Skeletal muscle tissue (tissue), 4 donors: ENCODE measurements around the gene OR2T11. TPM values are rescaled to one million over a fixed set of nuclear protein-coding genes. Genes with fewer than 3 reads are reported as not detected.
"Not testable (repeated sequence)": the region's sequence is repeated elsewhere in the genome, so short reads cannot be mapped to it uniquely, and the experiment has no call there.

Source experiments
- H3K27ac ChIP-seq: one replicate; pipeline ENCODE4 v1.7.0; 2013; ENCODE audit warnings: mild to moderate bottlenecking, low read depth, low read length, inconsistent platforms
- H3K27me3 ChIP-seq, 3 donors: one replicate each; pipeline ENCODE4 v1.7.0; 2013; ENCODE audit warnings: low read length in 3 of 3; ENCODE audit not compliant: control insufficient read depth in 3 of 3, insufficient read depth in 3 of 3
- H3K36me3 ChIP-seq, 3 donors: one replicate each; pipeline ENCODE4 v1.7.0; 2013; ENCODE audit warnings: low read length in 3 of 3; ENCODE audit not compliant: control insufficient read depth in 3 of 3, insufficient read depth in 3 of 3
- H3K4me1 ChIP-seq, 3 donors: one replicate each; pipeline ENCODE4 v1.7.0; 2013; ENCODE audit warnings: low read length in 3 of 3, mild to moderate bottlenecking in 3 of 3; ENCODE audit not compliant: control insufficient read depth in 3 of 3, insufficient read depth in 3 of 3
- H3K4me3 ChIP-seq, 3 donors: one replicate each; pipeline ENCODE4 v1.7.0; 2013; ENCODE audit warnings: low read length in 3 of 3
- H3K9ac ChIP-seq, 3 donors: one replicate each; pipeline ENCODE4 v1.7.0; 2013; ENCODE audit warnings: low read length in 3 of 3, mild to moderate bottlenecking in 3 of 3, moderate library complexity in 2 of 3, low read depth in 1 of 3
- H3K9me3 ChIP-seq, 3 donors: one replicate each; pipeline ENCODE4 v1.7.0; 2013; ENCODE audit warnings: low read length in 3 of 3; ENCODE audit not compliant: control insufficient read depth in 3 of 3
- total RNA-seq: library from RNA; depleted of rRNA; stranded (reverse); fragments of >200 nt; gene quantifications from one replicate; pipeline ENCODE4 v1.2.3, GENCODE V29; 2014
- donor health status: Osteomylitis.

OR2T11 gene
- not detected for total RNA-seq

DNA sequence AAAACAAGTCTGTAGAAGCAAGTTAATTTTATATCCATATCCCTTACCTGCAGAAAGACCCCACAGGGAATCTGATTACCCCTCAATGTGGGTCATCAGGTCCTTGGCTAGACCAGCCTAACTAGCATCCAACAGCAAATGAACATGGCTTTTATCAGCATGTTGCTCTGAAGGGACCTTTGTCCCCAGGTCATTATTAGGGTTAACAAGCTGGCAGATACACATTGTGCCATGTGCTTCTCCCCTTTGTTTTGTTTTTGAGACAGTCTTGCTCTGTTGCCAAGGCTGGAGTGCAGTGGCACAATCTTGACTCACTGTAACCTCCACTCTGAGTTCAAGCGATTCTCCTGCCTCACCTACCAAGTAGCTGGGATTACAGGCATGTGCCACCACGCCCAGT, at the start of gene OR2T11:
Gene OR2T11, minus strand, starts transcription at position 101 of the 400 bp plus-strand sequence. CDS start 7,963 bp downstream, outside the sequence.
- not testable (repeated sequence) for H3K9me3 ChIP-seq, H3K9ac ChIP-seq, H3K4me3 ChIP-seq, H3K27ac ChIP-seq, H3K36me3 ChIP-seq, H3K27me3 ChIP-seq, H3K4me1 ChIP-seq

DNA sequence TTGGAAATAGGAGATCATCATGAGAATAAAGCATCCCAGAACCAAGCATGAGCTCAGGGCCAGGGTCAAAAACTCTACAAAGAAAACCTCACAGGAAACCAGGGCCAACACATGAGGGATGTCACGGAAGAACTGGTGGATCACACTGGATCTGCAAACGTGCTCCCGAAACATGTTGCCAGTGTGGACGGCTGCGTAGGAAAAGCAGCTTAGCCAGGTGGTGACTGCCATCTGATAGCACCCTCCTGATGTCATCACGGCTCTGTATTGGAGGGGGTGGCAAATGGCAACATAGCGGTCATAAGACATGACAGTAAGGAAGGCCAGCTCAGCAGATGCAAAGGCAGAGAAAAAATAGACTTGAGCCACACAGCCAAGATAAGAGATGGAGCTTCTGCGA, 46.8 kb upstream of the OR2T11 start:
- Histone ChIP-seq H3K27ac (no peak overlapping the region), H3K27me3 (no peaks in the 10 kb centered on the region), H3K9ac (no peak overlapping the region), H3K4me1 (no peaks in the 10 kb centered on the region), H3K9me3 (peaks cover 0 to 2% (median 0%) of the 10 kb centered on the region in 3 donors), H3K4me3 (no peak overlapping the region), H3K36me3 (no peaks in the 10 kb centered on the region)

GRCh38 chr1:248670003-248670402, 35.1 kb upstream of the OR2T11 start:
- Histone ChIP-seq H3K9me3 (peaks cover 0 to 5% (median 0%) of the 10 kb centered on the region in 3 donors), H3K27ac (no peak overlapping the region), H3K4me1 (no peaks in the 10 kb centered on the region), H3K27me3 (no peaks in the 10 kb centered on the region), H3K4me3 (no peak overlapping the region), H3K36me3 (no peaks in the 10 kb centered on the region), H3K9ac (no peak overlapping the region)

DNA sequence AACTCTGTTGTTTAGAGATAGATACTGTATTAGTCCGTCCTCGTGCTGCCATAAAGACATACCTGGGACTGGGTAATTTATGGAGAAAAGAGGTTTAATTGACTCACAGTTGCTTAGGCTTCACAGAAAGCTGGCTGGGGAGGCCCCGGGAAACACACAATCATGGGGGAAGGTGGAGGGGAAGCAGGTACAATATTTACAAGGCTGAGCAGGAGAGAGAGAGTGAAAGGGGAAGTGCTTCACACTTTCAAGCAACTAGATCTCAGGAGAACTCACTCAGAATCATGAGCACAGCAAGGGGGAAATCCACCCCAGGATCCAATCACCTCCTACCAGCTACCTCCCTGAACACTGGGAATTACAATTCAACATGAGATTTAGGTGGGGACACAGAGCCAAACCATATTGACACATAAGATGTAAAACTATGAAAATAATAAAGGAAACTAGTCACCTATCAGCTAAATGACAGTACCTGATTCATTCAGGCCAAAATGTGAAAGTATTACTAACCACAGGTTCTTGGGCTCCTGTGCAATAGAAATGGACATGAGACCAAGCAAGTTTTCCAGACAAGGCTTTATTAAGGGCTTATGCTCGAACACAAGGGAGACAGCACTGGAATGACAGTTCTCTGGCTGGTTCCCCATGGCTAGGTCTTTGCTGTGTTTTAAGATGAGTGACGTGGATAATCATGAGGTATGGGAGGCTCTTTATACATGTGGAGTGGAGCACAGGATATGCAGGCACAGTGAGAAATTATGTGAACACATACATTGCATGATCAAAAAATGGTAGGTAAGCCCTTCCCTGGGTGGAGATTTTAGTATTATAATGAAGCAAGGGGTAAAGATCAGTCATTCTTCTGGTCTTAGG, 28.8 kb upstream of the OR2T11 start:
- H3K36me3 ChIP-seq, H3K27ac ChIP-seq, H3K9me3 ChIP-seq, H3K4me3 ChIP-seq, H3K4me1 ChIP-seq, H3K9ac ChIP-seq, H3K27me3 ChIP-seq: not testable (repeated sequence)

DNA sequence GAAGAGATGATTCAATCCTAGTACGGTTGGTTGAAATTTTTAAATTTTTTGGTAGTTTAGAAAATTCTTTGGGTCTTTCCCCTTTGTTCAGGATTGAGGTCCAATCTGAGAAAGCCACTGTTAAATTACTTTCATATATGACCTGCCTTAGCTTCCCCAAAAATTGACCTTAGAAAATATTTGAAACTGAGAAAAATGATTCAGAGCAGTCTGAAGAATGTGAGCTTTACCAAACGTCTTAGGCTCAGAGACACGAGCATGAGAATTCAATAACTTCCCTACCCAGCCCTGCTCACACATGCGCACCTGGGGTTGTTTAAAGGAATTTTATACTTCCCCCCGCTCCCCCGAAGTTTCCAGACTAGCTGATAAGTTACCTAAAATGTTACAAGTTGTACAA, 21.9 kb upstream of the OR2T11 start:
- H3K9ac ChIP-seq, H3K4me1 ChIP-seq, H3K4me3 ChIP-seq, H3K27ac ChIP-seq, H3K36me3 ChIP-seq, H3K27me3 ChIP-seq, H3K9me3 ChIP-seq: not testable (repeated sequence)

DNA sequence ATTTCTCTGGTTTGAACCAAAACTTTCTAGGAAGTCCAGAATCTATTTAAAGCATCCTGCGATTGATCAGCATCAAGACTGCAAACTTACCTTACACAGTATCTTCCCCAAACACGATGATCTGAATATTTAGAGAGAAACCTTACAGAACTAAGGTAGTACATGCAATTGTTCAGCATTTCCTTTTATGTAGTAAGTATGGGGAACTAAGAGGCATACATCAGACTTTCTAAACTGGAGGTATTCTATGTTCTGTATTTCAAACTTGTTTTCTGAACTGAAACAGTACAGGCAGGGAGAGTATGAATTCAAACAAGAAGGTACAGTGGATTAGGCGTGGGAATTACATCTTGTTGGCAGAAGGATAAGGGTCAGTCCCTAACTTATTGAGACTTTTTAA, 20.5 kb upstream of the OR2T11 start, which contains the start of gene OR2T27:
Gene OR2T27, minus strand, starts transcription at position 175 of the 400 bp plus-strand sequence. CDS start 4,644 bp downstream, outside the sequence.
- H3K9me3 ChIP-seq, H3K4me1 ChIP-seq, H3K9ac ChIP-seq, H3K4me3 ChIP-seq, H3K27ac ChIP-seq, H3K27me3 ChIP-seq, H3K36me3 ChIP-seq: not testable (repeated sequence)

DNA sequence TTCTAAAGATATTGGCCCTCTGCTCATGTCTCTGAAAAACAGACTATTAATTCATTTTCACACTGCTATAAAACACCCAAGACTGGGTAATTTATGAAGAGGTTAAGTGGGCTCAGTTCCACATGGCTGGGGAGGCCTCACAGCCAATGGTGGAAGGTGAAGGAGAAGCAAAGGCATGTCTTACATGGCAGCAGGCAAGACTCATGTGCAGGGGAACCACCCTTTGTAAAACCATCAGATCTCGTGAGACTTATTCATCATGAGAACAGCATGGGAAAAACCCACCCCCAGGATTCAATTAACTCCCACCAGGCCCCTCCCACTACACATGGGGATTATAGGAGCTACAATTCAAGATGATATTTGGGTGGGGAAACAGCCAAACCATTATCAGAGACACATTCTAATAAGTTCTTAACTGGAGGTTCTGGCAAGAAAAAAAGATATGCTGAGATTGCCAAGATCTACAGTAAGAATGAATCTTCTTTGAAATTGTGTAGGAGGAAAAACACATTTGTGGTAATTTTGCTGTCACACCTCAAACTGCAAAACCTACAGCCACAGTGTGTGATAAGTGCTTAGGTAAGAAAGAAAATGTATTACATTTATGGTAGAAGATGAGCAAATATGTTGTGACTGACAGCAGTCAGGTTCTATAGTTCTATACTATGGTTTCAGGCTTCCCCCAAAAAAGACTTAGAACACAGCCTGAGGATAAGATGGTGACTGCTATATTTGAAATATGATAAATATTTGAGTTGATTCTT, 14.1 kb upstream of the OR2T11 start:
- H3K36me3 ChIP-seq, H3K27ac ChIP-seq, H3K4me1 ChIP-seq, H3K27me3 ChIP-seq, H3K9me3 ChIP-seq, H3K4me3 ChIP-seq, H3K9ac ChIP-seq: not testable (repeated sequence)

- not testable (repeated sequence) for H3K4me1 ChIP-seq, H3K9me3 ChIP-seq, H3K4me3 ChIP-seq, H3K36me3 ChIP-seq, H3K27ac ChIP-seq, H3K9ac ChIP-seq, H3K27me3 ChIP-seq
These were observed 10.3 kb upstream of the OR2T11 start, which contains the start of gene OR2T35 for GRCh38 chr1:248645178-248645577. Gene OR2T35, minus strand, starts transcription at chr1:248645278. Its CDS starts 6,020 bp downstream, at chr1:248639258.

GRCh38 chr1:248642971-248643651, 8.2 kb upstream of the OR2T11 start:
- not testable (repeated sequence) for H3K4me1 ChIP-seq, H3K9me3 ChIP-seq, H3K9ac ChIP-seq, H3K4me3 ChIP-seq, H3K27ac ChIP-seq, H3K27me3 ChIP-seq, H3K36me3 ChIP-seq

DNA sequence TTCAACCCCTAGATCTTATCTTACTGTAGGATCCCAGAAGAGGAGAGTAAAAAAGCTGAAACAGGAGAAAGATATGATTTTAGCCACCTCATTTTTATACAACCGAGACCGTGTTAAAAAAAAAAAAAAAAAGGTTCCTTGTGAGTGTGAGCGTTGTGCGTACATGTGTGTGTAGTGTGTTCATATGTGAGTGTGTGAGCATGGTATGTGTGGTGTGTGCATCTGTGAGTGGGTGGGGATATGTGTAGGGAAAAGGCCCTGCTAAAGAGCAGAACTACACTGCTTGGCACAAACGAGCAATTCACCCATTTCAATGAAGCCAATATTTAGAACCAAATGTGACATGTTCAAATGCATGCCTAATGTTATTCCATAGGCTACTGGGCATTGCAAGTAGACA, 6.7 kb upstream of the OR2T11 start:
- not testable (repeated sequence) for H3K4me1 ChIP-seq, H3K36me3 ChIP-seq, H3K27ac ChIP-seq, H3K9ac ChIP-seq, H3K27me3 ChIP-seq, H3K9me3 ChIP-seq, H3K4me3 ChIP-seq
